Stomach (tissue), 4 donors: ENCODE measurements around the gene CTDP1.

Experiments used
- EP300 ChIP-seq: sonication (generic); formaldehyde crosslinking; IDR thresholded peaks from one replicate; pipeline ENCODE4 v1.6.1; 2017; ENCODE audit warnings: antibody characterized with exemption
- POLR2A ChIP-seq, 4 donors: fragments of 450-650 bp; IDR thresholded peaks; one replicate each; pipeline ENCODE4 v1.6.1; 2016; ENCODE audit warnings: antibody characterized with exemption in 4 of 4, control low read depth in 2 of 4, mild to moderate bottlenecking in 1 of 4, moderate library complexity in 1 of 4
- POLR2AphosphoS5 ChIP-seq, 3 donors: sonication (generic); formaldehyde crosslinking; IDR thresholded peaks; one replicate each; pipeline ENCODE4 v1.6.1; 2016; ENCODE audit warnings: antibody characterized with exemption in 3 of 3
- TF ChIP-seq, protein P1 (sequence below), 7 experiments: fragments of 450-650 bp in 4 of 7; fragments of 200-600 bp in 3 of 7; sonication (generic) in 3 of 7; IDR thresholded peaks; one replicate each; pipeline ENCODE4 v1.5.1; 2016 to 2019; ENCODE audit warnings: antibody characterized with exemption in 7 of 7, control low read depth in 2 of 7, mild to moderate bottlenecking in 1 of 7

DNA sequence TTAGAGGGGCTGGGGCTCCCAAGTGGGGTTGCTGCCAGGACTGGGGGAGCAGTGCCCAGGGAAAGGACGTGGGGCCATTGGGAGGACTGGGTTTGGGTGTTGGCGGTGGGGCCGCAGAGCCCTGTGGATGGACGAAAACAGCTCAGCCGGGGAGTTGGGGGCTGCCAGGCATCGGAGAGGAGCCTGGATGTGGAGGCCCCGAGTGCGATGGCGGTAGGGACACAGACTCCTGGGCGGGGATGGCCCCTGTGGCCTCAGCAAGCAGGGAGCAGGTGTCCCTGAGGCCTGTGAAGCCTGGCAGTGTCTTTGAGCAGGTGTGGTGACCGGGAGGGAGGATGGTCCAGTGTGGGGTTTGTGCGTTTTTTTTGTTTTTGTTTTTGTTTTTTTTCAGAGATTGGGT is 13.3 kb downstream of the CTDP1 start:
- TF ChIP-seq, protein P1, sequence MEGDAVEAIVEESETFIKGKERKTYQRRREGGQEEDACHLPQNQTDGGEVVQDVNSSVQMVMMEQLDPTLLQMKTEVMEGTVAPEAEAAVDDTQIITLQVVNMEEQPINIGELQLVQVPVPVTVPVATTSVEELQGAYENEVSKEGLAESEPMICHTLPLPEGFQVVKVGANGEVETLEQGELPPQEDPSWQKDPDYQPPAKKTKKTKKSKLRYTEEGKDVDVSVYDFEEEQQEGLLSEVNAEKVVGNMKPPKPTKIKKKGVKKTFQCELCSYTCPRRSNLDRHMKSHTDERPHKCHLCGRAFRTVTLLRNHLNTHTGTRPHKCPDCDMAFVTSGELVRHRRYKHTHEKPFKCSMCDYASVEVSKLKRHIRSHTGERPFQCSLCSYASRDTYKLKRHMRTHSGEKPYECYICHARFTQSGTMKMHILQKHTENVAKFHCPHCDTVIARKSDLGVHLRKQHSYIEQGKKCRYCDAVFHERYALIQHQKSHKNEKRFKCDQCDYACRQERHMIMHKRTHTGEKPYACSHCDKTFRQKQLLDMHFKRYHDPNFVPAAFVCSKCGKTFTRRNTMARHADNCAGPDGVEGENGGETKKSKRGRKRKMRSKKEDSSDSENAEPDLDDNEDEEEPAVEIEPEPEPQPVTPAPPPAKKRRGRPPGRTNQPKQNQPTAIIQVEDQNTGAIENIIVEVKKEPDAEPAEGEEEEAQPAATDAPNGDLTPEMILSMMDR (IDR thresholded peaks at IDR 0.05), result no peak
- TF ChIP-seq EP300 (no peak), POLR2AphosphoS5 (IDR thresholded peaks at IDR 0.05) (no peak), POLR2A (IDR thresholded peaks at IDR 0.05) (no peak)
